ENCODE measurements around the gene PHACTR3. TPM values are rescaled to one million over a fixed set of nuclear protein-coding genes. Genes with fewer than 3 reads are reported as not detected.

The PHACTR3 gene
- total RNA-seq, 4 donors from 2014 or later: 0.54 to 0.81 (median 0.59) TPM; not detected in 1

DNA sequence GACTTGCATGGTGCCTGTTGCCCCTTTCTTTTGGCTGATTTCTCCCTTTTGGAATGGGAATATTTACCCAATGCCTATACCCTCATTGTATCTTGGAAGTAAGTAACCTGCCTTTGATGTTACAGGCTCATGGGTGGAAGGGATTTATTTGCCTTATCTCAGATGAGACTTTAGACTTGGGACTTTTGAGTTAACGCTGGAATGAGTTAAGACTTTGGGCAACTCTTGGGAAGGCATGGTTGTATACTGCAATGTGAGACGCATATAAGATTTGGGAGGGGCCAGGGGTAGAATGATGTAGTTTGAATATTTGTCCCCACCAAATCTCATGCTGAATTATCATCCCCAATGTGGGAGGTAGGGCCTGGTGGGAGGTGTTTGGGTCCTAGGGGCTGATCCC is 253.6 kb downstream of the PHACTR3 start:
- Histone ChIP-seq H3K9me3 (peaks cover 0 to 9% (median 0%) of the 10 kb centered on the region in 3 donors), H3K27me3 (no peaks in the 10 kb centered on the region), H3K4me1 (no peaks in the 10 kb centered on the region), H3K27ac (no peak overlapping the region), H3K36me3 (no peaks in the 10 kb centered on the region), H3K4me3 (no peak overlapping the region)
- TF ChIP-seq POLR2A (IDR thresholded peaks at IDR 0.05) (no peak), EP300 (IDR thresholded peaks at IDR 0.05) (no peak), POLR2AphosphoS5 (IDR thresholded peaks at IDR 0.05) (no peak)
- TF ChIP-seq, protein P1, sequence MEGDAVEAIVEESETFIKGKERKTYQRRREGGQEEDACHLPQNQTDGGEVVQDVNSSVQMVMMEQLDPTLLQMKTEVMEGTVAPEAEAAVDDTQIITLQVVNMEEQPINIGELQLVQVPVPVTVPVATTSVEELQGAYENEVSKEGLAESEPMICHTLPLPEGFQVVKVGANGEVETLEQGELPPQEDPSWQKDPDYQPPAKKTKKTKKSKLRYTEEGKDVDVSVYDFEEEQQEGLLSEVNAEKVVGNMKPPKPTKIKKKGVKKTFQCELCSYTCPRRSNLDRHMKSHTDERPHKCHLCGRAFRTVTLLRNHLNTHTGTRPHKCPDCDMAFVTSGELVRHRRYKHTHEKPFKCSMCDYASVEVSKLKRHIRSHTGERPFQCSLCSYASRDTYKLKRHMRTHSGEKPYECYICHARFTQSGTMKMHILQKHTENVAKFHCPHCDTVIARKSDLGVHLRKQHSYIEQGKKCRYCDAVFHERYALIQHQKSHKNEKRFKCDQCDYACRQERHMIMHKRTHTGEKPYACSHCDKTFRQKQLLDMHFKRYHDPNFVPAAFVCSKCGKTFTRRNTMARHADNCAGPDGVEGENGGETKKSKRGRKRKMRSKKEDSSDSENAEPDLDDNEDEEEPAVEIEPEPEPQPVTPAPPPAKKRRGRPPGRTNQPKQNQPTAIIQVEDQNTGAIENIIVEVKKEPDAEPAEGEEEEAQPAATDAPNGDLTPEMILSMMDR (IDR thresholded peaks at IDR 0.05): no peak
- WGBS, 2 donors (ENCODE audit: low coverage in 1 of 2): 100% methylated on average over 2 of the region's 2 CpGs
- ATAC-seq: no peak

DNA sequence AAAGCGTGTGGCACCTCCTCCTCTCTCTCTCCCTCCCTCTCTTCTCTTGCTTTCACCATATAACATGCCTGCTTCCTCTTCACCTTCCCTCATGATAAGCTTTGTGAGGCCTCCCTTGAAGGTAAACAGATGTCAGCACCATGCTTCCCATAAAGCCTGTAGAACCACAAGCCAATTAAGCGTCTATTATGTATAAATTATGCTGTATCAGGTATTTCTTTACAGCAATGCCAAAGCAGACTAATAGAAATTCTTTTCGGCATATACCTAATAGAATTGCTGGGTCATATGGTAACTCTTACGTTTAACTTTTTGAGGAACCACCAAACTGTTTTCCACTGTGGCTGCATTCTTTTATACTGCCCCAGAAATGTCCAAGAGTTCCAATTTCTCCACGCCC is 254.1 kb downstream of the PHACTR3 start:
- H3K27ac ChIP-seq: no peak overlapping the region
- H3K9me3 ChIP-seq: peaks cover 0 to 9% (median 0%) of the 10 kb centered on the region in 3 donors
- no peaks in the 10 kb centered on the region for H3K4me1 ChIP-seq
- no peak overlapping the region for H3K4me3 ChIP-seq
- no peaks in the 10 kb centered on the region for H3K36me3 ChIP-seq
- ATAC-seq: no peak
- TF ChIP-seq EP300 (IDR thresholded peaks at IDR 0.05) (no peak), POLR2AphosphoS5 (IDR thresholded peaks at IDR 0.05) (no peak), POLR2A (IDR thresholded peaks at IDR 0.05) (no peak)
- TF ChIP-seq, protein P1 (IDR thresholded peaks at IDR 0.05): no peak
- WGBS, 2 donors (ENCODE audit: low coverage in 1 of 2): 84 to 90% methylated on average over 5 of the region's 5 CpGs
- H3K27me3 ChIP-seq: no peaks in the 10 kb centered on the region

DNA sequence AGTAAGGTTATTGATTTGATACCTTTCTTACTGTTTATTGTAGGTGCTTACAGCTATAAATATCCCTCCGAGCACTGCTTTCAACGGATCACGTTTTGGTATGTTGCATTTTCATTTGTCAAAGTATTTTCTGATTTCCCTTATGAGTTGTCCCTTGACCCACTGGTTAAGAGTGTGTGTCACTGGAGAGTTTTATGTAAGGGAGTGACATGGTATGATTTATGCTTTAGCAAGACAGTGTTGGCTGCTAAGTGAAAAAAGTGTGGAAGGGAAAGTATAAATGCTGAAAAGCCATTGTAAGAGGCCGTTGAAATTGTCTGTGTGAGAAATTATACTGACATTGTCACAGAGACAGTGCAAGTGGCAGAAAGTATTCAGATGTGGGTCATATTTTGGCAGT is 257.1 kb downstream of the PHACTR3 start:
- 59 to 69% methylated on average over 4 of the region's 4 CpGs for WGBS, 2 donors (ENCODE audit: low coverage in 1 of 2)
- no peaks in the 10 kb centered on the region for H3K27me3 ChIP-seq
- no peak for ATAC-seq
- no peak overlapping the region for H3K27ac ChIP-seq
- H3K9me3 ChIP-seq: peaks cover 0 to 9% (median 0%) of the 10 kb centered on the region in 3 donors
- H3K4me3 ChIP-seq: no peak overlapping the region
- H3K36me3 ChIP-seq: no peaks in the 10 kb centered on the region
- H3K4me1 ChIP-seq: no peaks in the 10 kb centered on the region
- TF ChIP-seq, protein P1 (IDR thresholded peaks at IDR 0.05): no peak
- no peak for TF ChIP-seq POLR2A (IDR thresholded peaks at IDR 0.05)
- no peak for TF ChIP-seq POLR2AphosphoS5 (IDR thresholded peaks at IDR 0.05)
- TF ChIP-seq EP300 (IDR thresholded peaks at IDR 0.05): no peak

DNA sequence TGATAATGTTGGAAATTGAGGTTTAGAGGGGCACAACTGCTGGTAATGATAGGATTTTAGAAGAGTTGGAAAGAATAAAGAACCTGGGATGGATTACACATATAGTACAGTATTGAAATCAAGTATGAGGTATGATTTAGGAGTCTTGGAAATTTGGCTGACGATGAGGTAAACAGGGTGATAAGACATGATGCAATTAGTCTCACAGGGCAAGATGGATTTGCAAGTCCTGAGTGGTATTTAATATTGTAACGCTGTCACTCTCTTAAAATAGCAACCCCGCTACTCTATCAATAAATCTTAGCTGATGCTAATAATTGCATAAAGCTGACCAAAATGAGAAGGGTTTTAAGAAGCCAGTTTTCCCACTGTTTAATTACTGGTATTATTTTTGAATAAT is 258.7 kb downstream of the PHACTR3 start:
- WGBS, 2 donors (ENCODE audit: low coverage in 1 of 2): 70 to 90% methylated on average over 3 of the region's 3 CpGs

DNA sequence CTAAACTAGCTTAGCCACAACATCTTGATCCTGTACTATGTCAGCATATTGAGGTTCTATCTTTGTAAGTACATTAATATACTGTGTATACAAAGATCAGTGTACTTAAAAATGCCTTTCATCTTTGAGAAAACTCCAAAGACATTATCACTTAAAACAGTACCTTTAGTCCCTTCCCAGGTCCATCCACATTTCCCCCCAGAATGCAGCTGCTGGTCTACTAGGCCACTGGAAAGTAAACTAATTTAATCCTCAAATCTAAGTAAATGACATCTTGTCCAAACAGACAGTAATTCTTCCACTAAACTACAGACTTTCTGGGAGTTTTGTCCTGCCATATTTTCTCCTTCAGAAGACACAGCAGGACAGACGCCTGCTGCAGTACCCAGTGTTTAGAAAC is 260.4 kb downstream of the PHACTR3 start:
- Histone ChIP-seq H3K4me3 (no peak overlapping the region), H3K4me1 (no peaks in the 10 kb centered on the region), H3K36me3 (no peaks in the 10 kb centered on the region), H3K27me3 (no peaks in the 10 kb centered on the region), H3K9me3 (no peaks in the 10 kb centered on the region), H3K27ac (no peak overlapping the region)
- no peak for ATAC-seq
- TF ChIP-seq POLR2AphosphoS5 (IDR thresholded peaks at IDR 0.05): no peak
- no peak for TF ChIP-seq EP300 (IDR thresholded peaks at IDR 0.05)
- no peak for TF ChIP-seq POLR2A (IDR thresholded peaks at IDR 0.05)
- TF ChIP-seq, protein P1 (IDR thresholded peaks at IDR 0.05): no peak
- WGBS, 2 donors (ENCODE audit: low coverage in 1 of 2): 58 to 80% methylated on average over 1 of the region's 1 CpG

More for the DNA sequence above, 258.7 kb downstream of the PHACTR3 start:
- TF ChIP-seq POLR2AphosphoS5 (IDR thresholded peaks at IDR 0.05) (no peak), POLR2A (IDR thresholded peaks at IDR 0.05) (no peak), EP300 (IDR thresholded peaks at IDR 0.05) (no peak)
- TF ChIP-seq, protein P1 (IDR thresholded peaks at IDR 0.05): no peak
- Histone ChIP-seq H3K27ac (no peak overlapping the region), H3K9me3 (no peaks in the 10 kb centered on the region), H3K27me3 (no peaks in the 10 kb centered on the region), H3K4me3 (no peak overlapping the region), H3K4me1 (no peaks in the 10 kb centered on the region), H3K36me3 (no peaks in the 10 kb centered on the region)
- ATAC-seq: no peak

Data from gastroesophageal sphincter (tissue), 4 donors.